ENCODE data around the gene GLT6D1. TPM values are rescaled to one million over a fixed set of nuclear protein-coding genes. Genes with fewer than 3 reads are reported as not detected.

GLT6D1 gene
- total and polyA plus RNA-seq, 2 of the 4 experiments (the other 2 are of a cell fraction) = not detected

DNA sequence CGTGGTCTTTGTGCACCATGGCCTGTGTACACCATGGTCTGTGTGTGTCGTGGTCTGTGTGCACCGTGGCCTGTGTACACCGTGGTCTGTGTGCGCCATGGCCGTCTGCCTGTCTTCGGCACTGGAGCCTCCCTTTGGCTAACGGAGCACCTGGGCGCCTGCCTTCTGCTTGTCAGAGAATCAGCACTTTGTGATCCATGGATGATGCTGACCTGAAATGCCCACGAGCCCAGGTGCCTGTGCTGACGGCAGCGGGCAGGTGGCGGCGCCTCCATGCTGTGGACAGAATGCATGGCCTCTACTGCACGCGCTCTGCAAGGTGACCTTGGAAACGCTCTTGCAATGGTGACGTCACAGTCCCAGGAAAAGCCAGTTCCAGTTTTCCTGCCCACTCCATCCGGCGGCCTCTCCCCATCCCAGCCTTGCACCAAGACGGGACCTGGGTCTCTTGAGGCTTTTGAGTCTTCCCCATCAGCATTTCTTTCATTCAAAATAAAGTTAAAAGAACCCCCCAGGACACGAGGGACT is 38.4 kb upstream of the GLT6D1 start:
- intact Hi-C loops (cut with micrococcal nuclease) (no loop called here), dilution Hi-C loops (cut with HindIII; ENCODE audit: low sequenced_read_pairs, unreplicated experiment) (no loop called here), in situ Hi-C loops (cut with MboI; ENCODE audit: low sequenced_read_pairs) (no loop called here)
- H3K4me1 ChIP-seq (ENCODE audit: control insufficient read depth, insufficient read depth, low read length) = no peaks in the 10 kb centered on the region
- H3K79me1 ChIP-seq (ENCODE audit: low read depth in 1 of 2, low read length in 2 of 2) = no peaks in the 10 kb centered on the region
- H3K23ac ChIP-seq (ENCODE audit: low read depth, low read length) = no peak overlapping the region
- no peak overlapping the region for H3K9ac ChIP-seq (ENCODE audit: low read depth, low read length)
- no peak overlapping the region for H3K14ac ChIP-seq (replicated peaks; ENCODE audit: low read depth, low read length)
- no peak overlapping the region for H3K56ac ChIP-seq (ENCODE audit: extremely low read depth, insufficient read depth, low read length)
- TF ChIP-seq RFX5 (IDR thresholded peaks at IDR 0.05; ENCODE audit: low read depth, low read length) = no peak
- TF ChIP-seq MAZ (IDR thresholded peaks at IDR 0.05; ENCODE audit: borderline replicate concordance, low read depth, low read length) = no peak
- TF ChIP-seq, protein P1, sequence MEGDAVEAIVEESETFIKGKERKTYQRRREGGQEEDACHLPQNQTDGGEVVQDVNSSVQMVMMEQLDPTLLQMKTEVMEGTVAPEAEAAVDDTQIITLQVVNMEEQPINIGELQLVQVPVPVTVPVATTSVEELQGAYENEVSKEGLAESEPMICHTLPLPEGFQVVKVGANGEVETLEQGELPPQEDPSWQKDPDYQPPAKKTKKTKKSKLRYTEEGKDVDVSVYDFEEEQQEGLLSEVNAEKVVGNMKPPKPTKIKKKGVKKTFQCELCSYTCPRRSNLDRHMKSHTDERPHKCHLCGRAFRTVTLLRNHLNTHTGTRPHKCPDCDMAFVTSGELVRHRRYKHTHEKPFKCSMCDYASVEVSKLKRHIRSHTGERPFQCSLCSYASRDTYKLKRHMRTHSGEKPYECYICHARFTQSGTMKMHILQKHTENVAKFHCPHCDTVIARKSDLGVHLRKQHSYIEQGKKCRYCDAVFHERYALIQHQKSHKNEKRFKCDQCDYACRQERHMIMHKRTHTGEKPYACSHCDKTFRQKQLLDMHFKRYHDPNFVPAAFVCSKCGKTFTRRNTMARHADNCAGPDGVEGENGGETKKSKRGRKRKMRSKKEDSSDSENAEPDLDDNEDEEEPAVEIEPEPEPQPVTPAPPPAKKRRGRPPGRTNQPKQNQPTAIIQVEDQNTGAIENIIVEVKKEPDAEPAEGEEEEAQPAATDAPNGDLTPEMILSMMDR (conservative IDR thresholded peaks at IDR 0.05; ENCODE audit: low read depth, low read length) = no peak
- TF ChIP-seq MAFK (IDR thresholded peaks at IDR 0.05; ENCODE audit: low read depth, low read length) = no peak
- TF ChIP-seq, protein P2, sequence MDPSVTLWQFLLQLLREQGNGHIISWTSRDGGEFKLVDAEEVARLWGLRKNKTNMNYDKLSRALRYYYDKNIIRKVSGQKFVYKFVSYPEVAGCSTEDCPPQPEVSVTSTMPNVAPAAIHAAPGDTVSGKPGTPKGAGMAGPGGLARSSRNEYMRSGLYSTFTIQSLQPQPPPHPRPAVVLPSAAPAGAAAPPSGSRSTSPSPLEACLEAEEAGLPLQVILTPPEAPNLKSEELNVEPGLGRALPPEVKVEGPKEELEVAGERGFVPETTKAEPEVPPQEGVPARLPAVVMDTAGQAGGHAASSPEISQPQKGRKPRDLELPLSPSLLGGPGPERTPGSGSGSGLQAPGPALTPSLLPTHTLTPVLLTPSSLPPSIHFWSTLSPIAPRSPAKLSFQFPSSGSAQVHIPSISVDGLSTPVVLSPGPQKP (IDR thresholded peaks at IDR 0.05; ENCODE audit: borderline replicate concordance, low read depth, low read length) = no peak
- TF ChIP-seq, protein P3, sequence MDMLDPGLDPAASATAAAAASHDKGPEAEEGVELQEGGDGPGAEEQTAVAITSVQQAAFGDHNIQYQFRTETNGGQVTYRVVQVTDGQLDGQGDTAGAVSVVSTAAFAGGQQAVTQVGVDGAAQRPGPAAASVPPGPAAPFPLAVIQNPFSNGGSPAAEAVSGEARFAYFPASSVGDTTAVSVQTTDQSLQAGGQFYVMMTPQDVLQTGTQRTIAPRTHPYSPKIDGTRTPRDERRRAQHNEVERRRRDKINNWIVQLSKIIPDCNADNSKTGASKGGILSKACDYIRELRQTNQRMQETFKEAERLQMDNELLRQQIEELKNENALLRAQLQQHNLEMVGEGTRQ (IDR thresholded peaks at IDR 0.05; ENCODE audit: low read depth, low read length) = no peak
- no peak for TF ChIP-seq SMC3 (IDR thresholded peaks at IDR 0.05; ENCODE audit: low read depth, low read length)
- no peak for TF ChIP-seq FOS (IDR thresholded peaks at IDR 0.05; ENCODE audit: low read depth, low read length)
- no peak for TF ChIP-seq CHD1 (IDR thresholded peaks at IDR 0.05; ENCODE audit: low read depth, low read length)
- TF ChIP-seq POLR2A (IDR thresholded peaks at IDR 0.05; ENCODE audit: low read depth, low read length) = no peak
- no peak for TF ChIP-seq BHLHE40 (IDR thresholded peaks at IDR 0.05; ENCODE audit: low read depth, low read length)
- no peak overlapping the region for H4K5ac ChIP-seq (ENCODE audit: low read depth, low read length)
- no peak overlapping the region for H3K4me2 ChIP-seq (ENCODE audit: low read depth, low read length)
- no peak overlapping the region for H2BK20ac ChIP-seq (ENCODE audit: low read depth, low read length)
- no peak overlapping the region for H3K4me3 ChIP-seq (ENCODE audit: insufficient read depth, low read depth, low read length)
- ChIA-PET CTCF (no interaction called here), POLR2A (ENCODE audit: unreplicated experiment) (no interaction called here)
- DNase-seq = no peak
- H2AFZ ChIP-seq (replicated peaks; ENCODE audit: low read length, poor library complexity) = no peak overlapping the region
- H3K9me3 ChIP-seq (ENCODE audit: control insufficient read depth, insufficient read depth, low read length) = no peaks in the 10 kb centered on the region
- no peak overlapping the region for H2AK5ac ChIP-seq (ENCODE audit: low read depth, low read length)
- H4K91ac ChIP-seq (ENCODE audit: insufficient read depth, low read depth, low read length) = no peak overlapping the region
- no peak overlapping the region for H4K8ac ChIP-seq (ENCODE audit: low read depth in 2 of 2, low read length in 2 of 2)
- no peaks in the 10 kb centered on the region for H4K20me1 ChIP-seq (ENCODE audit: insufficient read depth, low read length)
- H2BK15ac ChIP-seq (ENCODE audit: low read depth, low read length) = no peak overlapping the region
- no peak for ATAC-seq (ENCODE audit: low read depth)
- no peak overlapping the region for H2BK5ac ChIP-seq (ENCODE audit: low read depth, low read length, poor library complexity, severe bottlenecking)
- H3K4ac ChIP-seq (ENCODE audit: low read depth, low read length) = no peak overlapping the region
- H3K18ac ChIP-seq (ENCODE audit: low read depth, low read length) = no peak overlapping the region
- H2AK9ac ChIP-seq (replicated peaks; ENCODE audit: low read depth, low read length, poor library complexity) = no peak overlapping the region
- no peaks in the 10 kb centered on the region for H3K9me1 ChIP-seq (ENCODE audit: insufficient read depth, low read length)
- no peaks in the 10 kb centered on the region for H3K36me3 ChIP-seq (ENCODE audit: control insufficient read depth, insufficient read depth, low read length)
- H3K27ac ChIP-seq (ENCODE audit: insufficient read depth, low read length) = no peak overlapping the region
- H2BK120ac ChIP-seq (ENCODE audit: low read depth, low read length) = no peak overlapping the region
- BruUV-seq (replicated peaks) = no TSS peak
- 73% methylated on average over 14 of the region's 22 CpGs; no CpG with 5 or more reads in 1 of the 2 experiments for WGBS, 2 experiments (ENCODE audit: extremely low coverage in 2 of 2, insufficient read length in 1 of 2)
- H3K27me3 ChIP-seq (ENCODE audit: control insufficient read depth, insufficient read depth, low read length) = no peaks in the 10 kb centered on the region; the same call in 1 of the 2 replicates

Measured in IMR-90 (cell line).